PFSK-1 (cell line): Measurements from ENCODE around the gene HMCN2.

Experiments
- POLR2AphosphoS5 ChIP-seq: IDR thresholded peaks from 2 replicates; pipeline ENCODE4 v1.6.1; 2012; ENCODE audit warnings: low read depth, mild to moderate bottlenecking, control low read depth, low read length, moderate library complexity
- SIN3A ChIP-seq: IDR thresholded peaks from 2 replicates; pipeline ENCODE4 v1.6.1; 2012; ENCODE audit warnings: mild to moderate bottlenecking, low read length, moderate library complexity, borderline replicate concordance; ENCODE audit not compliant: insufficient read depth
- TAF1 ChIP-seq: IDR thresholded peaks from 2 replicates; pipeline ENCODE4 v1.6.1; 2012; ENCODE audit warnings: low read length, control low read depth, borderline replicate concordance; ENCODE audit not compliant: insufficient read depth

- TF ChIP-seq POLR2AphosphoS5: no peak
- no peak for TF ChIP-seq SIN3A
- TF ChIP-seq TAF1: no peak
Observed at GRCh38 chr9:130358928-130359327, 93.4 kb downstream of the HMCN2 start.
